GM21515 (cell line): ENCODE results near the gene KIF18B.
A peak's percentile ranks its signal among the peaks of the same experiment; 100 is the strongest.

Experiments used
- ATAC-seq: cut with Tn5 transposase; IDR thresholded peaks from one replicate; pipeline ENCODE4 v1.9.1; 2021; ENCODE audit not compliant: unreplicated experiment

Gene KIF18B

GRCh38 chr17:44907729-44908470 is 39.7 kb downstream of the KIF18B start:
- no peak for ATAC-seq

- ATAC-seq, result no peak
Measured at GRCh38 chr17:44906763-44907728, 40.5 kb downstream of the KIF18B start.

- no peak for ATAC-seq
Measured at GRCh38 chr17:44906010-44906646, 41.4 kb downstream of the KIF18B start.

GRCh38 chr17:44905006-44906000 is 42.3 kb downstream of the KIF18B start:
- no peak for ATAC-seq

- no peak for ATAC-seq
Measured at GRCh38 chr17:44904001-44904984, 43.3 kb downstream of the KIF18B start.

- ATAC-seq, result no peak
Measured at GRCh38 chr17:44903012-44903685, 44.4 kb downstream of the KIF18B start.

GRCh38 chr17:44902135-44902760 is 45.3 kb downstream of the KIF18B start:
- ATAC-seq, result no peak

GRCh38 chr17:44901411-44901921 is 46.1 kb downstream of the KIF18B start:
- ATAC-seq, result no peak

- no peak for ATAC-seq
Measured at GRCh38 chr17:44900894-44901293, 46.7 kb downstream of the KIF18B start.

- ATAC-seq, result peak; percentile 68
Measured at GRCh38 chr17:44899074-44899782, 48.3 kb downstream of the KIF18B start, which contains the start of gene EFTUD2. TSS of gene EFTUD2 (minus strand) at chr17:44899445. CDS start at chr17:44894521, 4,924 bp downstream.

- ATAC-seq, result no peak
Measured at GRCh38 chr17:44898768-44899073, 48.9 kb downstream of the KIF18B start.

- ATAC-seq, result no peak
Measured at GRCh38 chr17:44894642-44895041, 52.9 kb downstream of the KIF18B start.

GRCh38 chr17:44892250-44892649 is 55.3 kb downstream of the KIF18B start:
- ATAC-seq, result no peak

- no peak for ATAC-seq
Measured at GRCh38 chr17:44889003-44889402, 58.6 kb downstream of the KIF18B start.

- ATAC-seq, result no peak
Measured at GRCh38 chr17:44887971-44888954, 59.3 kb downstream of the KIF18B start.

- no peak for ATAC-seq
Measured at GRCh38 chr17:44887016-44887415, 60.6 kb downstream of the KIF18B start.
